ENCODE data around the gene PCDHGA1. TPM values are rescaled to one million over a fixed set of nuclear protein-coding genes. Genes with fewer than 3 reads are reported as not detected.

PCDHGA1 gene
- total RNA-seq, 1 donor from 2014 or later = 1.5 TPM

- Histone ChIP-seq H4K20me1 (ENCODE audit: low read depth) (no peaks in the 10 kb centered on the region), H3K79me2 (ENCODE audit: low read depth) (peaks cover 45% of the 10 kb centered on the region), H3K4me2 (peak overlapping the region; percentile 76), H3K27ac (no peak overlapping the region), H2AFZ (replicated peaks) (no peak overlapping the region), H3K4me3 (peak overlapping the region; percentile 83), H3F3A (ENCODE audit: low read depth) (peaks cover 17% of the 10 kb centered on the region), H3K27me3 (no peaks in the 10 kb centered on the region), H3K36me3 (peaks cover 33% of the 10 kb centered on the region), H3K4me1 (no peaks in the 10 kb centered on the region), H3K9ac (no peak overlapping the region), H3K9me3 (ENCODE audit: low read depth) (peaks cover 26% of the 10 kb centered on the region)
- TF ChIP-seq EZH2phosphoT487 (IDR thresholded peaks at IDR 0.05) = no peak
- TF ChIP-seq CTCF (IDR thresholded peaks at IDR 0.05) = no peak
- no peak for TF ChIP-seq EZH2 (IDR thresholded peaks at IDR 0.05)
- H3K27ac Mint-ChIP-seq = no peak overlapping the region
- H3K4me3 Mint-ChIP-seq = peak overlapping the region; percentile 98
- DNase-seq (ENCODE audit: low spot score) = no peak
- H3K27me3 Mint-ChIP-seq (ENCODE audit: insufficient read depth, low read depth) = peaks cover 8% of the 10 kb centered on the region
- peaks cover 54% of the 10 kb centered on the region for H3K36me3 Mint-ChIP-seq
- peaks cover 80% of the 10 kb centered on the region for H3K9me3 Mint-ChIP-seq
- peaks cover 4% of the 10 kb centered on the region for H3K4me1 Mint-ChIP-seq
Observed at GRCh38 chr5:141319699-141320098, 10.6 kb upstream of the PCDHGA1 start.

- Histone ChIP-seq H3F3A (ENCODE audit: low read depth) (peaks cover 17% of the 10 kb centered on the region), H3K27ac (peak within 1 kb of the TSS; percentile 93), H4K20me1 (ENCODE audit: low read depth) (no peaks in the 10 kb centered on the region), H3K4me1 (no peaks in the 10 kb centered on the region), H3K36me3 (peaks cover 33% of the 10 kb centered on the region), H2AFZ (replicated peaks) (peak within 1 kb of the TSS; percentile 98), H3K27me3 (no peaks in the 10 kb centered on the region), H3K79me2 (ENCODE audit: low read depth) (peaks cover 43% of the 10 kb centered on the region), H3K9ac (peak within 1 kb of the TSS; percentile 97), H3K4me3 (peak within 1 kb of the TSS; percentile 83), H3K4me2 (peak within 1 kb of the TSS; percentile 76), H3K9me3 (ENCODE audit: low read depth) (peaks cover 26% of the 10 kb centered on the region)
- TF ChIP-seq CTCF (IDR thresholded peaks at IDR 0.05) (peak; percentile 93), EZH2 (IDR thresholded peaks at IDR 0.05) (no peak)
- peaks cover 46% of the 10 kb centered on the region for H3K36me3 Mint-ChIP-seq
- peaks cover 76% of the 10 kb centered on the region for H3K9me3 Mint-ChIP-seq
- peaks cover 4% of the 10 kb centered on the region for H3K4me1 Mint-ChIP-seq
- H3K4me3 Mint-ChIP-seq = peak within 1 kb of the TSS; percentile 98
- H3K27me3 Mint-ChIP-seq (ENCODE audit: insufficient read depth, low read depth) = peaks cover 5% of the 10 kb centered on the region
- peak within 1 kb of the TSS; percentile 99 for H3K27ac Mint-ChIP-seq
- peak; percentile 96 for DNase-seq (ENCODE audit: low spot score)
Observed at GRCh38 chr5:141320225-141321169, 9.8 kb upstream of the PCDHGA1 start, which contains the start of gene TAF7. TAF7 (minus strand) TSS chr5:141320784; CDS start chr5:141320044, 740 bp downstream.

GRCh38 chr5:141322261-141322660 is 8.1 kb upstream of the PCDHGA1 start:
- Histone ChIP-seq H3K36me3 (peaks cover 25% of the 10 kb centered on the region), H3K79me2 (ENCODE audit: low read depth) (peaks cover 31% of the 10 kb centered on the region), H2AFZ (replicated peaks) (no peak overlapping the region), H3K27me3 (no peaks in the 10 kb centered on the region), H3F3A (ENCODE audit: low read depth) (peaks cover 17% of the 10 kb centered on the region), H3K9me3 (ENCODE audit: low read depth) (peaks cover 26% of the 10 kb centered on the region), H3K4me1 (no peaks in the 10 kb centered on the region), H3K27ac (no peak overlapping the region), H4K20me1 (ENCODE audit: low read depth) (no peaks in the 10 kb centered on the region), H3K4me2 (no peak overlapping the region), H3K4me3 (no peak overlapping the region), H3K9ac (no peak overlapping the region)
- H3K27ac Mint-ChIP-seq = no peak overlapping the region
- TF ChIP-seq EZH2phosphoT487 (IDR thresholded peaks at IDR 0.05) (no peak), CTCF (IDR thresholded peaks at IDR 0.05) (no peak), EZH2 (IDR thresholded peaks at IDR 0.05) (no peak)
- no peak for DNase-seq (ENCODE audit: low spot score)
- H3K36me3 Mint-ChIP-seq = peaks cover 31% of the 10 kb centered on the region
- H3K27me3 Mint-ChIP-seq (ENCODE audit: insufficient read depth, low read depth) = peaks cover 5% of the 10 kb centered on the region
- peak overlapping the region; percentile 15 for H3K4me3 Mint-ChIP-seq
- H3K9me3 Mint-ChIP-seq = peaks cover 64% of the 10 kb centered on the region
- peaks cover 4% of the 10 kb centered on the region for H3K4me1 Mint-ChIP-seq
